GM23248 (cell line): ENCODE results near the gene NR1D2. TPM values are rescaled to one million over a fixed set of nuclear protein-coding genes. Genes with fewer than 3 reads are reported as not detected.

Experiments
- DNase-seq: peaks from one replicate; pipeline ENCODE4 v3.0.0-alpha.2; 2015
- H2AFZ ChIP-seq: fragments of 200-600 bp; sonication (generic); 2 replicates; pipeline ENCODE4 v1.6.1; 2016; ENCODE audit warnings: antibody characterized with exemption
- H3F3A ChIP-seq: fragments of 200-600 bp; sonication (generic); 2 replicates; pipeline ENCODE4 v1.6.1; 2016; ENCODE audit warnings: mild to moderate bottlenecking, antibody characterized with exemption, mixed run types; ENCODE audit not compliant: insufficient read depth
- H3K27ac ChIP-seq: fragments of 200-600 bp; sonication (generic); 2 replicates; pipeline ENCODE4 v1.5.1; 2016; ENCODE audit warnings: mild to moderate bottlenecking
- H3K27me3 ChIP-seq: fragments of 200-600 bp; sonication (generic); replicated peaks from 2 replicates; pipeline ENCODE4 v1.6.1; 2016; ENCODE audit warnings: mild to moderate bottlenecking; ENCODE audit not compliant: insufficient read depth
- H3K36me3 ChIP-seq: fragments of 200-600 bp; sonication (generic); 2 replicates; pipeline ENCODE4 v1.6.1; 2016; ENCODE audit warnings: low read depth, mild to moderate bottlenecking
- H3K4me1 ChIP-seq: fragments of 200-600 bp; sonication (generic); 2 replicates; pipeline ENCODE4 v1.6.1; 2016; ENCODE audit warnings: mild to moderate bottlenecking; ENCODE audit not compliant: insufficient read depth
- H3K4me2 ChIP-seq: fragments of 200-600 bp; sonication (generic); one replicate; pipeline ENCODE4 v1.6.1; 2016; ENCODE audit warnings: mild to moderate bottlenecking; ENCODE audit not compliant: unreplicated experiment
- H3K4me3 ChIP-seq: fragments of 200-600 bp; sonication (generic); 2 replicates; pipeline ENCODE4 v1.5.1; 2016; ENCODE audit warnings: mild to moderate bottlenecking
- H3K79me2 ChIP-seq: fragments of 200-600 bp; sonication (generic); 2 replicates; pipeline ENCODE4 v1.6.1; 2016; ENCODE audit warnings: mild to moderate bottlenecking; ENCODE audit not compliant: insufficient read depth
- H3K9ac ChIP-seq: fragments of 200-600 bp; sonication (generic); 2 replicates; pipeline ENCODE4 v1.6.1; 2016; ENCODE audit warnings: mild to moderate bottlenecking
- H3K9me2 ChIP-seq: fragments of 200-600 bp; sonication (generic); 2 replicates; pipeline ENCODE4 v1.6.1; 2016; ENCODE audit warnings: mixed run types, mild to moderate bottlenecking, moderate library complexity; ENCODE audit not compliant: insufficient read depth
- H3K9me3 ChIP-seq: fragments of 200-600 bp; sonication (generic); one replicate; pipeline ENCODE4 v1.6.1; 2017; ENCODE audit warnings: low read depth
- H4K20me1 ChIP-seq: fragments of 200-600 bp; sonication (generic); 2 replicates; pipeline ENCODE4 v1.6.0; 2016; ENCODE audit not compliant: insufficient read depth
- EZH2 ChIP-seq: fragments of 200-600 bp; sonication (generic); IDR thresholded peaks from 2 replicates; pipeline ENCODE4 v1.6.1; 2018; ENCODE audit warnings: antibody characterized with exemption, mild to moderate bottlenecking; ENCODE audit not compliant: insufficient read depth, poor library complexity, severe bottlenecking
- EZH2phosphoT487 ChIP-seq: fragments of 200-600 bp; sonication (generic); IDR thresholded peaks from 2 replicates; pipeline ENCODE4 v1.6.1; 2018; ENCODE audit warnings: antibody characterized with exemption, moderate library complexity, mild to moderate bottlenecking, low read depth; ENCODE audit not compliant: insufficient read depth
- WGBS, 2 experiments: methylation state at CpG; one replicate each; pipeline ENCODE4 v1.1.6; 2015 to 2017; ENCODE audit warnings: low lambda C conversion rate in 2 of 2, low coverage in 1 of 2; ENCODE audit errors: missing lambda C conversion rate in 2 of 2; 5-methylcytosine and 5-hydroxymethylcytosine counted together
- in situ Hi-C: fragments of 300-500 bp; cut with MboI; formaldehyde crosslinking; loops from 2 replicates; pipeline ENCODE4 v1.15.0; 2020
- polyA plus RNA-seq: library from polyadenylated mRNA; unstranded; fragments of >200 nt; fragmentation: Nextera tagmentation; extraction: Ambion mirVana; gene quantifications from 2 replicates; pipeline ENCODE4 v1.2.1, GENCODE V29; 2016
- total RNA-seq: library from RNA; depleted of rRNA; stranded (reverse); fragments of >200 nt; shearing (Covaris generic); gene quantifications from 2 replicates; pipeline ENCODE4 v1.2.3, GENCODE V29; 2014

The NR1D2 gene
- total and polyA plus RNA-seq, 2 experiments from 2014 or later: 7.8 to 13.0 TPM

DNA sequence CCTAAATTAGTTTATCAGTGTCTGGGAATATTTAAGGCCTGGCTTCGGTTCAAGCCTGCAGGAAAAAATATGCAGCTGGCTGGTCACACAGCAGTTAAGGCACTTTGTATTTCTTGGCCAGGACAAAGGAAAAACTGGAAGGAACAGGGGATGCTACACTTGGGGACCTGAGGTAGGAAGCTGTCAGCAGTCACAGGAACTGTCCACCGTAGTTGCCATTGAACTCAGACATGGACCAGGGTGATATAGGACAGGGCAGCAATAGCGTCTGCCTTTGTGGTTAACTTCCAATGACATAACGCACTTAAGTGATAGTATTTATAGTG lies 49.1 kb downstream of the NR1D2 start:
- Histone ChIP-seq H3K9ac (no peak overlapping the region), H3F3A (peaks cover 34% of the 10 kb centered on the region), H3K79me2 (no peaks in the 10 kb centered on the region), H3K9me2 (no peaks in the 10 kb centered on the region), H3K27ac (no peak overlapping the region), H3K9me3 (no peaks in the 10 kb centered on the region), H3K27me3 (no peaks in the 10 kb centered on the region), H3K4me2 (no peak overlapping the region), H4K20me1 (no peaks in the 10 kb centered on the region), H2AFZ (no peak overlapping the region), H3K36me3 (no peaks in the 10 kb centered on the region), H3K4me3 (no peak overlapping the region), H3K4me1 (peaks cover 19% of the 10 kb centered on the region)
- no peak for TF ChIP-seq EZH2phosphoT487
- no peak for TF ChIP-seq EZH2
- in situ Hi-C loops: no loop called here
- 84 to 87% methylated on average over 4 of the region's 4 CpGs for WGBS, 2 experiments
- DNase-seq: no peak

DNA sequence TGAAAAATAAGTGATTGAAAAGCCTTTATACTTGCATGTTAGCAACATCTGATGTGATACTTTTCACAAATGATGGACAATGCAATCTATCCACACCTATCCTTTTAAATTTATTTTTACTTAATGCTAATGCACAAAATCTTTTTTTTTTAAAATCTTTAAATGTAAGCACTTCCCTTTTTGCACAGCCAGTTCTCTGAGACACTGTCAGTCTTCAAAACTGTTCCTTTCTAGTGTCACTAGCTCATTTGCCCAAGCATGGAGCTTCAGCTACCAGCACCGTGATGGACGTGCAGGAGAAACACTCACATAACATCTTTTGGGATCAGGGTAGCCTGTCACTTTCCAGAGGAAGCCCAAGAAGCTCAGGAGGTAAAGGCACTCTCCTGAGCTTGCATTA lies 50.1 kb downstream of the NR1D2 start:
- peaks cover 43% of the 10 kb centered on the region for H3F3A ChIP-seq
- no peak overlapping the region for H2AFZ ChIP-seq
- H3K79me2 ChIP-seq: no peaks in the 10 kb centered on the region
- H4K20me1 ChIP-seq: no peaks in the 10 kb centered on the region
- in situ Hi-C loops: no loop called here
- DNase-seq: no peak
- no peak overlapping the region for H3K4me3 ChIP-seq
- no peaks in the 10 kb centered on the region for H3K9me2 ChIP-seq
- no peak overlapping the region for H3K9ac ChIP-seq
- no peak overlapping the region for H3K4me2 ChIP-seq
- peaks cover 27% of the 10 kb centered on the region for H3K4me1 ChIP-seq
- 95 to 98% methylated on average over 2 of the region's 2 CpGs for WGBS, 2 experiments
- H3K27ac ChIP-seq: no peak overlapping the region
- no peaks in the 10 kb centered on the region for H3K27me3 ChIP-seq
- TF ChIP-seq EZH2: no peak
- no peak for TF ChIP-seq EZH2phosphoT487
- no peaks in the 10 kb centered on the region for H3K36me3 ChIP-seq
- no peaks in the 10 kb centered on the region for H3K9me3 ChIP-seq

GRCh38 chr3:23996095-23996524 lies 51.0 kb downstream of the NR1D2 start:
- Histone ChIP-seq H3K9me2 (no peaks in the 10 kb centered on the region), H3K27me3 (no peaks in the 10 kb centered on the region), H4K20me1 (no peaks in the 10 kb centered on the region), H3K9ac (no peak overlapping the region), H3K27ac (no peak overlapping the region), H3K9me3 (no peaks in the 10 kb centered on the region), H3K4me3 (no peak overlapping the region), H3F3A (peaks cover 43% of the 10 kb centered on the region), H2AFZ (no peak overlapping the region), H3K4me2 (no peak overlapping the region), H3K4me1 (peaks cover 27% of the 10 kb centered on the region), H3K36me3 (no peaks in the 10 kb centered on the region), H3K79me2 (no peaks in the 10 kb centered on the region)
- in situ Hi-C loops: no loop called here
- WGBS, 2 experiments: 38 to 43% methylated on average over 3 of the region's 3 CpGs
- peak; percentile 23 for DNase-seq
- no peak for TF ChIP-seq EZH2phosphoT487
- no peak for TF ChIP-seq EZH2

DNA sequence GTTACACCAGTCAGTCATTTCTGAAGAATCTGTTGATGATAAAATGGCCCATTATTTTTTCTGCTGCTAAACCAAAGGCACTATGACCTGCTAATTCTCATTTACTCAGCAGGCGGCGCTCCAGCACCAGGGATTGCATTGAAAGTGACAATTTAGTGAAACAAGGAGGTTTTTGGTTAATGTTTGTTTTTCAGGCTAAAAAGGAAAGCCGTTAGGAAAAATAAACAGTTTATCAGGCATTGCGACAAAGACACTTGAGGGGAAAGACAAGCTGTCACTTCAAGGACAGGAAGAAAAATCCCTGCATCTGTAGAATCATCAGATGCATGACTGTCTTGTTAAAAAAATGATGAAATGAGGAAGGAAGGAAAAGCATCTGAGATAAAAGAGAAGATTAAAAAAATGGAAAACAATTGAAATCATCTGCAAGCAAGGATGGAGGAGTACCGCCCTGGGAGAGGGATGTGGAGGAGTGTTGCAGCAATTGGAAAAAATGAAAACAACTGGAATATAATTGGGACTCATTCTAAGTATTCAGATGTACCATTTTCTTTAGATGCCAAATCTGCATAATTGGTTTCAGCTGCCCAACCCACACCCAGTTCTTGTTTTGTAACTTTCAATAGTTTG lies 54.0 kb downstream of the NR1D2 start:
- Histone ChIP-seq H3K9me2 (no peaks in the 10 kb centered on the region), H3F3A (peaks cover 23% of the 10 kb centered on the region), H3K36me3 (no peaks in the 10 kb centered on the region), H2AFZ (peak overlapping the region; percentile 48), H3K79me2 (no peaks in the 10 kb centered on the region), H3K9me3 (no peaks in the 10 kb centered on the region), H3K27ac (no peak overlapping the region), H3K4me3 (peak overlapping the region; percentile 58), H3K4me2 (peak overlapping the region; percentile 84), H3K9ac (peak overlapping the region; percentile 36; the same call in 1 of the 2 replicates), H3K27me3 (no peaks in the 10 kb centered on the region), H3K4me1 (peaks cover 15% of the 10 kb centered on the region; the same call in 1 of the 2 replicates), H4K20me1 (no peaks in the 10 kb centered on the region)
- in situ Hi-C loops: no loop called here
- 0 to 1% methylated on average over 5 of the region's 5 CpGs for WGBS, 2 experiments
- DNase-seq: peak; percentile 67
- TF ChIP-seq EZH2phosphoT487 (no peak), EZH2 (no peak)

GRCh38 chr3:24002129-24002528 lies 57.0 kb downstream of the NR1D2 start:
- in situ Hi-C loops: loop anchor here (10.0 to 25.0 kb wide), 2 partner anchors 233 to 685 kb away; no protein-coding TSS in a partner anchor
- no peaks in the 10 kb centered on the region for H3K79me2 ChIP-seq

More at GRCh38 chr3:24002129-24002528, 57.0 kb downstream of the NR1D2 start:
- Histone ChIP-seq H3K27me3 (no peaks in the 10 kb centered on the region), H3K9me2 (no peaks in the 10 kb centered on the region), H4K20me1 (no peaks in the 10 kb centered on the region), H3K4me3 (no peak overlapping the region), H3K27ac (no peak overlapping the region), H3K9me3 (no peaks in the 10 kb centered on the region), H3K4me1 (peaks cover 9% of the 10 kb centered on the region; the same call in 1 of the 2 replicates), H3F3A (peaks cover 11% of the 10 kb centered on the region; the same call in 1 of the 2 replicates), H3K36me3 (no peaks in the 10 kb centered on the region), H2AFZ (no peak overlapping the region), H3K9ac (no peak overlapping the region), H3K4me2 (no peak overlapping the region)
- DNase-seq: no peak
- whole genome bisulfite sequencing, 2 experiments: 70 to 77% methylated on average over 4 of the region's 4 CpGs
- no peak for TF ChIP-seq EZH2phosphoT487
- TF ChIP-seq EZH2: no peak
